ENCODE data around the gene DSC1. TPM values are rescaled to one million over a fixed set of nuclear protein-coding genes. Genes with fewer than 3 reads are reported as not detected.

Gene DSC1
- polyA plus RNA-seq, 2 donors = 0.04 to 0.16 TPM

GRCh38 chr18:31120594-31120993 lies 42.1 kb downstream of the DSC1 start:
- H3K4me3 ChIP-seq (ENCODE audit: low read depth in 1 of 2, low read length in 2 of 2) = no peak overlapping the region
- no peak overlapping the region for H3K27ac ChIP-seq (ENCODE audit: low read depth in 2 of 2, low read length in 1 of 2)
- H3K27me3 ChIP-seq (ENCODE audit: control insufficient read depth in 1 of 2, insufficient read depth in 2 of 2, low read length in 2 of 2) = no peaks in the 10 kb centered on the region
- 60 to 65% methylated on average over 2 of the region's 2 CpGs for WGBS, 2 donors
- H3K36me3 ChIP-seq (ENCODE audit: control insufficient read depth in 2 of 2, insufficient read depth in 2 of 2, low read length in 1 of 2) = no peaks in the 10 kb centered on the region
- no peaks in the 10 kb centered on the region for H3K4me1 ChIP-seq (ENCODE audit: control insufficient read depth in 2 of 2, insufficient read depth in 2 of 2, low read length in 1 of 2)
- no peaks in the 10 kb centered on the region for H3K9me3 ChIP-seq (ENCODE audit: control insufficient read depth in 2 of 2, insufficient read depth in 1 of 2, low read depth in 1 of 2, low read length in 1 of 2)

GRCh38 chr18:31116853-31117595 lies 45.6 kb downstream of the DSC1 start:
- 76 to 82% methylated on average over 2 of the region's 2 CpGs for WGBS, 2 donors

GRCh38 chr18:31112804-31113203 lies 49.9 kb downstream of the DSC1 start:
- Histone ChIP-seq H3K36me3 (ENCODE audit: control insufficient read depth in 2 of 2, insufficient read depth in 2 of 2, low read length in 1 of 2) (no peaks in the 10 kb centered on the region), H3K4me3 (ENCODE audit: low read depth in 1 of 2, low read length in 2 of 2) (no peak overlapping the region), H3K4me1 (ENCODE audit: control insufficient read depth in 2 of 2, insufficient read depth in 2 of 2, low read length in 1 of 2) (no peaks in the 10 kb centered on the region), H3K27ac (ENCODE audit: low read depth in 2 of 2, low read length in 1 of 2) (no peak overlapping the region), H3K27me3 (ENCODE audit: control insufficient read depth in 1 of 2, insufficient read depth in 2 of 2, low read length in 2 of 2) (no peaks in the 10 kb centered on the region), H3K9me3 (ENCODE audit: control insufficient read depth in 2 of 2, insufficient read depth in 1 of 2, low read depth in 1 of 2, low read length in 1 of 2) (no peaks in the 10 kb centered on the region)
- 86 to 89% methylated on average over 2 of the region's 2 CpGs for WGBS, 2 donors

More at GRCh38 chr18:31116853-31117595, 45.6 kb downstream of the DSC1 start:
- H3K27me3 ChIP-seq (ENCODE audit: control insufficient read depth in 1 of 2, insufficient read depth in 2 of 2, low read length in 2 of 2) = no peaks in the 10 kb centered on the region
- no peaks in the 10 kb centered on the region for H3K36me3 ChIP-seq (ENCODE audit: control insufficient read depth in 2 of 2, insufficient read depth in 2 of 2, low read length in 1 of 2)
- no peak overlapping the region for H3K27ac ChIP-seq (ENCODE audit: low read depth in 2 of 2, low read length in 1 of 2)
- H3K4me3 ChIP-seq (ENCODE audit: low read depth in 1 of 2, low read length in 2 of 2) = no peak overlapping the region
- no peaks in the 10 kb centered on the region for H3K9me3 ChIP-seq (ENCODE audit: control insufficient read depth in 2 of 2, insufficient read depth in 1 of 2, low read depth in 1 of 2, low read length in 1 of 2)
- H3K4me1 ChIP-seq (ENCODE audit: control insufficient read depth in 2 of 2, insufficient read depth in 2 of 2, low read length in 1 of 2) = no peaks in the 10 kb centered on the region

GRCh38 chr18:31105733-31106132 lies 56.9 kb downstream of the DSC1 start:
- Histone ChIP-seq H3K27ac (ENCODE audit: low read depth in 2 of 2, low read length in 1 of 2) (no peak overlapping the region), H3K36me3 (ENCODE audit: control insufficient read depth in 2 of 2, insufficient read depth in 2 of 2, low read length in 1 of 2) (no peaks in the 10 kb centered on the region), H3K4me1 (ENCODE audit: control insufficient read depth in 2 of 2, insufficient read depth in 2 of 2, low read length in 1 of 2) (no peaks in the 10 kb centered on the region), H3K27me3 (ENCODE audit: control insufficient read depth in 1 of 2, insufficient read depth in 2 of 2, low read length in 2 of 2) (no peaks in the 10 kb centered on the region), H3K4me3 (ENCODE audit: low read depth in 1 of 2, low read length in 2 of 2) (no peak overlapping the region), H3K9me3 (ENCODE audit: control insufficient read depth in 2 of 2, insufficient read depth in 1 of 2, low read depth in 1 of 2, low read length in 1 of 2) (no peaks in the 10 kb centered on the region)
- 85 to 91% methylated on average over 3 of the region's 3 CpGs for WGBS, 2 donors

GRCh38 chr18:31104444-31104843 lies 58.2 kb downstream of the DSC1 start:
- 70 to 73% methylated on average over 3 of the region's 3 CpGs for WGBS, 2 donors
- no peak overlapping the region for H3K27ac ChIP-seq (ENCODE audit: low read depth in 2 of 2, low read length in 1 of 2)
- no peaks in the 10 kb centered on the region for H3K27me3 ChIP-seq (ENCODE audit: control insufficient read depth in 1 of 2, insufficient read depth in 2 of 2, low read length in 2 of 2)
- H3K36me3 ChIP-seq (ENCODE audit: control insufficient read depth in 2 of 2, insufficient read depth in 2 of 2, low read length in 1 of 2) = no peaks in the 10 kb centered on the region
- H3K4me3 ChIP-seq (ENCODE audit: low read depth in 1 of 2, low read length in 2 of 2) = no peak overlapping the region
- H3K4me1 ChIP-seq (ENCODE audit: control insufficient read depth in 2 of 2, insufficient read depth in 2 of 2, low read length in 1 of 2) = no peaks in the 10 kb centered on the region
- H3K9me3 ChIP-seq (ENCODE audit: control insufficient read depth in 2 of 2, insufficient read depth in 1 of 2, low read depth in 1 of 2, low read length in 1 of 2) = no peaks in the 10 kb centered on the region

GRCh38 chr18:31103423-31103822 lies 59.2 kb downstream of the DSC1 start:
- H3K9me3 ChIP-seq (ENCODE audit: control insufficient read depth in 2 of 2, insufficient read depth in 1 of 2, low read depth in 1 of 2, low read length in 1 of 2) = no peaks in the 10 kb centered on the region
- H3K4me3 ChIP-seq (ENCODE audit: low read depth in 1 of 2, low read length in 2 of 2) = no peak overlapping the region
- H3K36me3 ChIP-seq (ENCODE audit: control insufficient read depth in 2 of 2, insufficient read depth in 2 of 2, low read length in 1 of 2) = no peaks in the 10 kb centered on the region
- whole genome bisulfite sequencing, 2 donors = 58 to 74% methylated on average over 3 of the region's 3 CpGs
- no peaks in the 10 kb centered on the region for H3K4me1 ChIP-seq (ENCODE audit: control insufficient read depth in 2 of 2, insufficient read depth in 2 of 2, low read length in 1 of 2)
- peak overlapping the region in 1 of 2 donors; percentile 67 for H3K27ac ChIP-seq (ENCODE audit: low read depth in 2 of 2, low read length in 1 of 2)
- no peaks in the 10 kb centered on the region for H3K27me3 ChIP-seq (ENCODE audit: control insufficient read depth in 1 of 2, insufficient read depth in 2 of 2, low read length in 2 of 2)

- Histone ChIP-seq H3K27ac (ENCODE audit: low read depth in 2 of 2, low read length in 1 of 2) (peak overlapping the region; percentile 59 to 92), H3K4me3 (ENCODE audit: low read depth in 1 of 2, low read length in 2 of 2) (no peak overlapping the region), H3K4me1 (ENCODE audit: control insufficient read depth in 2 of 2, insufficient read depth in 2 of 2, low read length in 1 of 2) (no peaks in the 10 kb centered on the region), H3K36me3 (ENCODE audit: control insufficient read depth in 2 of 2, insufficient read depth in 2 of 2, low read length in 1 of 2) (no peaks in the 10 kb centered on the region), H3K9me3 (ENCODE audit: control insufficient read depth in 2 of 2, insufficient read depth in 1 of 2, low read depth in 1 of 2, low read length in 1 of 2) (no peaks in the 10 kb centered on the region), H3K27me3 (ENCODE audit: control insufficient read depth in 1 of 2, insufficient read depth in 2 of 2, low read length in 2 of 2) (no peaks in the 10 kb centered on the region)
- WGBS, 2 donors = 53 to 64% methylated on average over 2 of the region's 2 CpGs
Measured at GRCh38 chr18:31102941-31103340, 59.7 kb downstream of the DSC1 start.

- 3 to 5% methylated on average over 44 of the region's 44 CpGs for WGBS, 2 donors
- Histone ChIP-seq H3K9me3 (ENCODE audit: control insufficient read depth in 2 of 2, insufficient read depth in 1 of 2, low read depth in 1 of 2, low read length in 1 of 2) (no peaks in the 10 kb centered on the region), H3K27ac (ENCODE audit: low read depth in 2 of 2, low read length in 1 of 2) (peak within 1 kb of the TSS; percentile 92 to 99), H3K4me3 (ENCODE audit: low read depth in 1 of 2, low read length in 2 of 2) (peak within 1 kb of the TSS; percentile 72 to 93), H3K27me3 (ENCODE audit: control insufficient read depth in 1 of 2, insufficient read depth in 2 of 2, low read length in 2 of 2) (no peaks in the 10 kb centered on the region), H3K4me1 (ENCODE audit: control insufficient read depth in 2 of 2, insufficient read depth in 2 of 2, low read length in 1 of 2) (no peaks in the 10 kb centered on the region), H3K36me3 (ENCODE audit: control insufficient read depth in 2 of 2, insufficient read depth in 2 of 2, low read length in 1 of 2) (no peaks in the 10 kb centered on the region)
Measured at GRCh38 chr18:31102025-31102684, 60.5 kb downstream of the DSC1 start, which contains the start of gene DSC2. Gene DSC2, minus strand, starts transcription at chr18:31102421. Its CDS starts 450 bp downstream, at chr18:31101971.

GRCh38 chr18:31101183-31102024 lies 61.3 kb downstream of the DSC1 start:
- peak overlapping the region; percentile 72 to 93 for H3K4me3 ChIP-seq (ENCODE audit: low read depth in 1 of 2, low read length in 2 of 2)
- H3K36me3 ChIP-seq (ENCODE audit: control insufficient read depth in 2 of 2, insufficient read depth in 2 of 2, low read length in 1 of 2) = no peaks in the 10 kb centered on the region
- H3K27ac ChIP-seq (ENCODE audit: low read depth in 2 of 2, low read length in 1 of 2) = peak overlapping the region; percentile 92 to 99
- H3K4me1 ChIP-seq (ENCODE audit: control insufficient read depth in 2 of 2, insufficient read depth in 2 of 2, low read length in 1 of 2) = no peaks in the 10 kb centered on the region
- H3K27me3 ChIP-seq (ENCODE audit: control insufficient read depth in 1 of 2, insufficient read depth in 2 of 2, low read length in 2 of 2) = no peaks in the 10 kb centered on the region
- WGBS, 2 donors = 2% methylated on average over 67 to 72 of the region's 72 CpGs
- no peaks in the 10 kb centered on the region for H3K9me3 ChIP-seq (ENCODE audit: control insufficient read depth in 2 of 2, insufficient read depth in 1 of 2, low read depth in 1 of 2, low read length in 1 of 2)
